Measurements from ENCODE around the gene ADA. TPM values are rescaled to one million over a fixed set of nuclear protein-coding genes. Genes with fewer than 3 reads are reported as not detected.
"Not testable (repeated sequence)": the region's sequence is repeated elsewhere in the genome, so short reads cannot be mapped to it uniquely, and the experiment has no call there.

Gene ADA
- total RNA-seq, 1 donor from 2014 or later: 2.4 TPM

- no peak for DNase-seq (ENCODE audit: low spot score in 2 of 2)
- no peak for FAIRE-seq
Observed at GRCh38 chr20:44606725-44607441, 44.6 kb downstream of the ADA start.

- DNase-seq (ENCODE audit: low spot score in 2 of 2) (no peak), FAIRE-seq (no peak)
Observed at GRCh38 chr20:44603327-44603726, 48.2 kb downstream of the ADA start.

GRCh38 chr20:44601801-44602204, 49.7 kb downstream of the ADA start:
- FAIRE-seq: no peak
- DNase-seq (ENCODE audit: low spot score in 2 of 2): no peak

GRCh38 chr20:44601236-44601671, 50.2 kb downstream of the ADA start:
- DNase-seq (ENCODE audit: low spot score in 2 of 2): no peak
- no peak for FAIRE-seq

DNA sequence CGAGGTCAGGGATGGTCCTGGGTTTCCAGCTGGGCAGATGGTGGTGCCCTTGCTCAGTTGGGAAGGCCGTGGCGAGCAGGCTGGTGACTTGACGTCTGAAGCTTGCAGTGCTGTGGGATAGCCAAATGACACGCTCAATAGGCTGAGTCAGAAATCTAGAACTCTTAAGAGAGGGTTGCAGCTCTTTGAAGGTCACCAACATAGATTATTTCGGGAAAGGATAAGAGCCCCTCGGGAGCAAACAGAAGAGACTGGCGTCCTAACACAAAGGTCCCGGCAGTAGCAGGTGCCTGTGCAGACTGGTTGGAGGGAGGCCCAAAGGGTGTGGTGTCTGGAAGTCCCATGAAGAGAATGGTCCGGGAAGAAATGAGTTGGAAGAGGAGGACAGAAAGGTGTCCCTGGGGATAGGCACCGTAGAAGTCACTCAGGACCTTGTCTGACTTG, 50.7 kb downstream of the ADA start:
- DNase-seq (ENCODE audit: low spot score in 2 of 2) (no peak), FAIRE-seq (no peak)

- no peak for DNase-seq (ENCODE audit: low spot score in 2 of 2)
- FAIRE-seq: no peak
Observed at GRCh38 chr20:44600301-44600700, 51.2 kb downstream of the ADA start.

GRCh38 chr20:44599715-44600114, 51.8 kb downstream of the ADA start:
- FAIRE-seq: no peak
- no peak for DNase-seq (ENCODE audit: low spot score in 2 of 2)

- DNase-seq (ENCODE audit: low spot score in 2 of 2) (no peak), FAIRE-seq (no peak)
Observed at GRCh38 chr20:44598423-44599305, 52.8 kb downstream of the ADA start.

DNA sequence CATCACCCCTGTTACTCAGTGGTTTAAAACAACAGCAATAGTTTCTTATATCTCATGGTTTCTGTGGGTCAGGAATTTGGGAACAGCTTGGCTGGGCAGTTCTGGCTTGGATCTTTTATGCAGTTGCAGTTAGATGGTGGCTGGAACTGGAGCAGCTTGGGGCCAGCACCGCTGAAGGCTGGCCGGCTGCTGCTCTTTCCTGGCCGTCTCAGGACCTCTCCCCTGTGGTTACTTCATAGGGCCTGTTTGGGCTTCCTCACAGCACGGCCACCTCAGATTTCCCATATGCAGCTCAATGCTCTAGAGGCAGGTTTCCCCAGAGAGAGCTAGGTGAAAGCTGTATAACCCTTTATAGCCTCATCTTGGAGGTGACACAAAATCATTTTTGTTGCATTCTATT, 53.6 kb downstream of the ADA start:
- no peak for DNase-seq (ENCODE audit: low spot score in 2 of 2)
- no peak for FAIRE-seq

- FAIRE-seq: no peak
- DNase-seq (ENCODE audit: low spot score in 2 of 2): no peak
Observed at GRCh38 chr20:44597516-44597915, 54.0 kb downstream of the ADA start.

DNA sequence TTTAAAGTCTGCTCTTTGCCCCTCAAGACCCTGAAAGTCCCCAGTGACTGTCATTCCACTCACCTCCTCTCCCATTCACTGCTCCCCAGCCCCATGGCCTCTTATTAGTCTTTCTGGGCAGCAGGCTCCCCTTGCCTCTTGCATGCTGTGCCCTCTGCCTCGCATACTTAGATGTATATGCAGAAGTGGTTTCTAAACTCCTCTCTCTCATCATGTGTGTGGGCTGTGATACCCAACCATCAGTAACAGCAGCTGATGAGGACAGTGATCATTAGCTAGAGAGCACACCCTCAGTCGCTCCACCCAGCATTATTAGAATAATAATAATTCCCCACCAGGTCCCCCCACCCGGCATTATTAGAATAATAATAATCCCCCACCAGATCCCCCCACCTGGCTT, 54.6 kb downstream of the ADA start:
- FAIRE-seq (no peak), DNase-seq (ENCODE audit: low spot score in 2 of 2) (no peak)

- FAIRE-seq: no peak
- DNase-seq (ENCODE audit: low spot score in 2 of 2): no peak
Observed at GRCh38 chr20:44596010-44596409, 55.5 kb downstream of the ADA start.

DNA sequence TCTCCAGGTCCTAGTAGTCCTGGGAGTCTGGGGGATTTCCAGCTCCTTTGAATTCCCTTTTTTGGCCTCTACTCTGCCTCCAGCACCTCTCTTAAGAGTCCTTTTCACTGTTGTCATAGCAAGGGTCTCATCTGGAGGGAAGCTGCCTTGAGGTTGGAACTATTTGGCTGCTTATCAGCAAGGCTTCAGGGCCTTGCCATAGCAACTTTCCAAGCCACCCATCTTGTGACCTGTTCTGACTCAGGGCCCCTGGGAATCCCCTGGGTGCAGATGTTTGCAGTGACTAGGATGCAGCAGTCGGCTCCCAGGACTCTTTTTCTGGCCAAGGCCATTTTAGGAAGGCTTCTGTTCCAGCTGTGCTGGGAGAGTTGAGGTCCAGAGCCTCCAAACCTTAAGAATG, 56.8 kb downstream of the ADA start:
- DNase-seq (ENCODE audit: low spot score in 2 of 2) (no peak), FAIRE-seq (no peak)

DNA sequence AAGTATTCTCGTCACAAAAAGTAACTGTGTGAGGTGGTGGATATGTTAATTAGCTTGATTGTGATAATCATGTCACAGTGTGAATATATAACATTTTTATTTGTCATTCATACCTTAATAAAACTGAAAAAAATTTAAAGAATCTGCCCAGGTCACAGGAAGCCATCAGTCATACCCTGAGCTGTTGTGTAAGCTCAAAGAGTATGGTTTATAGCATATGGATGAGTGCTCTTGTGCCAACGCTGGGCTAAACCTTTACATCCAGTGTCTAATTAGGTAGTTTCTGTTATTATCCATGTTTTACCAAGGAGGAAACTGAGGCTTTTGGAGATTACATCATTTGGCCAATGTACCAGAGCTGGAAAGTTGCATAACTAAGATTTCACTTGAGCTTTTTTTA, 57.7 kb downstream of the ADA start:
- DNase-seq (ENCODE audit: low spot score in 2 of 2) (no peak), FAIRE-seq (no peak)

- DNase-seq (ENCODE audit: low spot score in 2 of 2) (no peak), FAIRE-seq (no peak)
Observed at GRCh38 chr20:44592366-44592765, 59.1 kb downstream of the ADA start.

DNA sequence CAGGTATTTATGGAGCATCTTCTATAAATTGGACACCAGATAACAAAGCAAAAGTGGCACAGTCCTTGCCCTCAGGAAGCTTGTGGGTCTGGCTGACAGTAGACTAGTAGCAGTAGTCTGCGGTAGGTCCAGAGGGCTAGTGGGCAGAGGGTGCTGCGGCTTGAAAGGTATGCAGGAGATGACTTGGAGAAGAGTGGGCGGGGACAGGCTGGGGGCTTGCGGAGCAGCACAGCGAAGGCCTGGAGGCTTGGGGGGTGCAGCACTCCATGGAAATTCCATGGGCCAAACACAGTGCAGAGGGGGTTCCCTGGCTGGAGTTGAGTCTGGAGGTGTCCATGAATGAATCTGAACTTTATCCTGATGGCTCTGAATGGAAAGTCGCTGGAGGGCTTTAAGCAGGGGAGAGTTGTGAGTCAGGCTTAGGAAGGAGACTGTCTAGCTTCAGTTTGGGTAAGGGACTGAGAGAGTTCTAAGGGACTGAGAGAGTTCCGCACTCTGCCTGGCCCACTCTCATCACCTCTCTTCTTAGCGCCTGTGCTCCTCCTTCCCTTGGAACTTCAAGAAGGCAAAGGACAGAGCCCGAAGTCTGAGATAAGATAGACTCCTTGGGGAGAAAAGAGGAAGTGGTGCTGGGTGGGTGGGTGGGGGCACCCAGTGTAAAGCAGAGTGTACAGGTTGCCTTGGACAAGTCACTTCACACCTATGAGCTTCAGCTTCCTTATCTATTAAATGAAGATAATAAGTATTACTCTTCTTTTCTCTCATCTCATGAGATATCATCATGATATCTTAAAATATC, 60.3 kb downstream of the ADA start:
- FAIRE-seq: no peak
- no peak for DNase-seq (ENCODE audit: low spot score in 2 of 2)

GRCh38 chr20:44589537-44589936, 62.0 kb downstream of the ADA start:
- DNase-seq (ENCODE audit: low spot score in 2 of 2) (no peak), FAIRE-seq (no peak)

- DNase-seq (ENCODE audit: low spot score in 2 of 2); FAIRE-seq: not testable (repeated sequence)
Observed at GRCh38 chr20:44588321-44588720, 63.2 kb downstream of the ADA start.

GRCh38 chr20:44587035-44587980, 64.2 kb downstream of the ADA start:
- DNase-seq (ENCODE audit: low spot score in 2 of 2) (no peak), FAIRE-seq (no peak)
